IMR-90 (cell line): ENCODE measurements around the gene RCAN2. TPM values are rescaled to one million over a fixed set of nuclear protein-coding genes. Genes with fewer than 3 reads are reported as not detected.

Experiments
- ATAC-seq: fragments of 200-7000 bp; cut with Tn5 transposase; 2 replicates; pipeline ENCODE4 v1.9.1; 2020; ENCODE audit warnings: low read depth, mild to moderate bottlenecking, moderate library complexity
- BruUV-seq: library from RNA; stranded (reverse); fragments of 400-500 nt; replicated peaks from 2 replicates; lab custom pipeline; 2021; lab: Mats Ljungman, UMichigan
- CTCF ChIA-PET: fragments of 300-600 bp; formaldehyde crosslinking; extraction: SDS; loops from one replicate; lab custom pipeline; 2021; ENCODE audit warnings: antibody characterized with exemption; lab: Yijun Ruan, JAX
- POLR2A ChIA-PET: fragments of 300-600 bp; sonication (Branson Sonifier 250); formaldehyde crosslinking; loops from one replicate; lab custom pipeline; 2022; ENCODE audit warnings: antibody characterized with exemption; ENCODE audit not compliant: unreplicated experiment; lab: Charles Lee
- DNase-seq: peaks from one replicate; pipeline ENCODE4 v3.0.0; 2013
- H2AFZ ChIP-seq: replicated peaks from 2 replicates; pipeline ENCODE3; 2013; ENCODE audit warnings: low read length, mild to moderate bottlenecking; ENCODE audit not compliant: poor library complexity
- H2AK5ac ChIP-seq: 2 replicates; pipeline ENCODE4 v1.6.1; 2013; ENCODE audit warnings: low read depth, low read length, inconsistent platforms
- H2AK9ac ChIP-seq: replicated peaks from 2 replicates; pipeline ENCODE3; 2013; ENCODE audit warnings: mild to moderate bottlenecking, low read depth, low read length, moderate library complexity; ENCODE audit not compliant: poor library complexity
- H2BK120ac ChIP-seq: 2 replicates; pipeline ENCODE4 v1.6.1; 2013; ENCODE audit warnings: low read depth, low read length, inconsistent platforms
- H2BK15ac ChIP-seq: 3 replicates; pipeline ENCODE4 v1.6.1; 2013; ENCODE audit warnings: low read depth, low read length, inconsistent platforms
- H2BK20ac ChIP-seq: 2 replicates; pipeline ENCODE4 v1.6.1; 2013; ENCODE audit warnings: low read depth, mild to moderate bottlenecking, inconsistent platforms, low read length, moderate library complexity
- H2BK5ac ChIP-seq: 2 replicates; pipeline ENCODE4 v1.6.1; 2013; ENCODE audit warnings: mild to moderate bottlenecking, low read depth, low read length, inconsistent platforms; ENCODE audit not compliant: poor library complexity, severe bottlenecking
- H3K14ac ChIP-seq: replicated peaks from 2 replicates; pipeline ENCODE4 v1.6.1; 2013; ENCODE audit warnings: low read depth, low read length, inconsistent platforms
- H3K18ac ChIP-seq: 2 replicates; pipeline ENCODE4 v1.6.1; 2013; ENCODE audit warnings: low read depth, low read length, control low read depth
- H3K23ac ChIP-seq: 2 replicates; pipeline ENCODE4 v1.6.1; 2013; ENCODE audit warnings: low read depth, low read length, inconsistent platforms
- H3K27ac ChIP-seq: 2 replicates; pipeline ENCODE4 v1.5.1; 2013; ENCODE audit warnings: mild to moderate bottlenecking, control low read depth, low read length; ENCODE audit not compliant: insufficient read depth
- H3K27me3 ChIP-seq: 2 replicates; pipeline ENCODE4 v1.6.1; 2013; ENCODE audit warnings: low read length; ENCODE audit not compliant: control insufficient read depth, insufficient read depth
- H3K36me3 ChIP-seq: 2 replicates; pipeline ENCODE4 v1.6.1; 2013; ENCODE audit warnings: low read length, mixed read lengths; ENCODE audit not compliant: control insufficient read depth, insufficient read depth
- H3K4ac ChIP-seq: 2 replicates; pipeline ENCODE4 v1.6.1; 2013; ENCODE audit warnings: low read depth, low read length, inconsistent platforms
- H3K4me1 ChIP-seq: 2 replicates; pipeline ENCODE4 v1.6.1; 2013; ENCODE audit warnings: low read length, mixed read lengths; ENCODE audit not compliant: control insufficient read depth, insufficient read depth
- H3K4me2 ChIP-seq: 2 replicates; pipeline ENCODE4 v1.6.1; 2013; ENCODE audit warnings: low read depth, mild to moderate bottlenecking, control low read depth, low read length, moderate library complexity
- H3K4me3 ChIP-seq: 2 replicates; pipeline ENCODE4 v1.5.1; 2013; ENCODE audit warnings: low read depth, mild to moderate bottlenecking, control low read depth, low read length, moderate library complexity; ENCODE audit not compliant: insufficient read depth
- H3K56ac ChIP-seq: 2 replicates; pipeline ENCODE4 v1.6.1; 2013; ENCODE audit warnings: low read length, inconsistent platforms; ENCODE audit not compliant: insufficient read depth; ENCODE audit errors: extremely low read depth
- H3K79me1 ChIP-seq, 2 experiments: 2 replicates each; pipeline ENCODE4 v1.6.1; 2013; ENCODE audit warnings: low read length in 2 of 2, inconsistent platforms in 1 of 2, low read depth in 1 of 2
- H3K9ac ChIP-seq: 2 replicates; pipeline ENCODE4 v1.6.1; 2013; ENCODE audit warnings: low read depth, low read length, control low read depth
- H3K9me1 ChIP-seq: 2 replicates; pipeline ENCODE4 v1.6.1; 2013; ENCODE audit warnings: low read length, inconsistent platforms; ENCODE audit not compliant: insufficient read depth
- H3K9me3 ChIP-seq: 2 replicates; pipeline ENCODE4 v1.6.1; 2013; ENCODE audit warnings: low read length; ENCODE audit not compliant: control insufficient read depth, insufficient read depth
- H4K20me1 ChIP-seq: 2 replicates; pipeline ENCODE4 v1.6.1; 2013; ENCODE audit warnings: low read length, inconsistent platforms; ENCODE audit not compliant: insufficient read depth
- H4K5ac ChIP-seq: 2 replicates; pipeline ENCODE4 v1.6.1; 2013; ENCODE audit warnings: mild to moderate bottlenecking, low read depth, low read length, control low read depth
- H4K8ac ChIP-seq, 2 experiments: 2 replicates each; pipeline ENCODE4 v1.6.1; 2013; ENCODE audit warnings: low read depth in 2 of 2, low read length in 2 of 2, control low read depth in 1 of 2, inconsistent platforms in 1 of 2
- H4K91ac ChIP-seq: 2 replicates; pipeline ENCODE4 v1.6.1; 2013; ENCODE audit warnings: low read depth, low read length, inconsistent platforms; ENCODE audit not compliant: insufficient read depth
- BHLHE40 ChIP-seq: fragments of 150-350 bp; IDR thresholded peaks from 2 replicates; pipeline ENCODE4 v1.6.1; 2016; ENCODE audit warnings: mild to moderate bottlenecking, low read depth, low read length
- CEBPB ChIP-seq: IDR thresholded peaks from 2 replicates; pipeline ENCODE4 v1.6.1; 2012; ENCODE audit warnings: low read depth, low read length, improper control_type of control experiment
- CHD1 ChIP-seq: IDR thresholded peaks from 2 replicates; pipeline ENCODE4 v1.6.1; 2012; ENCODE audit warnings: low read depth, low read length, improper control_type of control experiment
- FOS ChIP-seq: fragments of 150-350 bp; IDR thresholded peaks from 2 replicates; pipeline ENCODE4 v1.6.1; 2016; ENCODE audit warnings: low read depth, low read length
- MAFK ChIP-seq: IDR thresholded peaks from 2 replicates; pipeline ENCODE4 v1.6.1; 2012; ENCODE audit warnings: low read depth, low read length, improper control_type of control experiment
- MAZ ChIP-seq: IDR thresholded peaks from 2 replicates; pipeline ENCODE4 v1.6.1; 2012; ENCODE audit warnings: low read depth, mild to moderate bottlenecking, low read length, improper control_type of control experiment, moderate library complexity, borderline replicate concordance
- MXI1 ChIP-seq: IDR thresholded peaks from 2 replicates; pipeline ENCODE4 v1.6.1; 2012; ENCODE audit warnings: low read depth, mild to moderate bottlenecking, low read length, moderate library complexity, borderline replicate concordance
- POLR2A ChIP-seq: IDR thresholded peaks from 2 replicates; pipeline ENCODE4 v1.6.1; 2012; ENCODE audit warnings: mild to moderate bottlenecking, low read depth, low read length
- RAD21 ChIP-seq: IDR thresholded peaks from 2 replicates; pipeline ENCODE4 v1.6.1; 2012; ENCODE audit warnings: low read length, improper control_type of control experiment
- RCOR1 ChIP-seq: IDR thresholded peaks from 2 replicates; pipeline ENCODE4 v1.6.1; 2012; ENCODE audit warnings: mild to moderate bottlenecking, low read length, improper control_type of control experiment; ENCODE audit not compliant: insufficient replicate concordance
- RFX5 ChIP-seq: IDR thresholded peaks from 2 replicates; pipeline ENCODE4 v1.8.0; 2012; ENCODE audit warnings: low read depth, mild to moderate bottlenecking, low read length, moderate library complexity
- SMC3 ChIP-seq: fragments of 150-350 bp; IDR thresholded peaks from 2 replicates; pipeline ENCODE4 v1.6.1; 2016; ENCODE audit warnings: low read depth, mild to moderate bottlenecking, antibody characterized with exemption, low read length, moderate library complexity
- WGBS, 2 experiments: methylation state at CpG; one replicate each; pipeline versions ENCODE4 v1.1.5 to v1.1.7; 2013; ENCODE audit warnings: missing lambda C conversion rate in 2 of 2; ENCODE audit not compliant: insufficient read length in 1 of 2; ENCODE audit errors: extremely low coverage in 2 of 2; 5-methylcytosine and 5-hydroxymethylcytosine counted together
- dilution Hi-C: fragments of 300-500 bp; cut with HindIII; formaldehyde crosslinking; loops from one replicate; pipeline ENCODE4 v1.14.3; 2018; ENCODE audit warnings: low sequenced_read_pairs; ENCODE audit not compliant: unreplicated experiment
- in situ Hi-C: fragments of 300-500 bp; cut with MboI; formaldehyde crosslinking; loops from 3 replicates; pipeline ENCODE4 v1.14.3; 2019; ENCODE audit warnings: low sequenced_read_pairs, inconsistent platforms, mixed read lengths
- intact Hi-C: fragments of 100-400 bp; cut with micrococcal nuclease; formaldehyde crosslinking; loops from 2 replicates; pipeline ENCODE4 v1.10.0; 2022
- polyA plus RNA-seq, 3 experiments: library from polyadenylated mRNA; depleted of rRNA; stranded (reverse); fragments of >200 nt; gene quantifications; 2 replicates each; pipeline ENCODE4 v1.2.3, GENCODE V29; 2012; ENCODE audit warnings: low replicate concordance in 1 of 3
- total RNA-seq: library from RNA; depleted of rRNA; stranded (reverse); fragments of >200 nt; gene quantifications from 2 replicates; pipeline ENCODE4 v1.2.3, GENCODE V29; 2012
- TF ChIP-seq, protein P1 (sequence below): fragments of 150-350 bp; IDR thresholded peaks from 2 replicates; pipeline ENCODE4 v1.6.1; 2017; ENCODE audit warnings: mild to moderate bottlenecking, antibody characterized with exemption, low read length, low read depth
- TF ChIP-seq, protein P2 (sequence below): conservative IDR thresholded peaks from 2 replicates; pipeline ENCODE4 v1.5.1; 2012; ENCODE audit warnings: mild to moderate bottlenecking, low read depth, low read length, improper control_type of control experiment
- TF ChIP-seq, protein P3 (sequence below): fragments of 150-350 bp; IDR thresholded peaks from 2 replicates; pipeline ENCODE4 v1.6.1; 2016; ENCODE audit warnings: low read depth, mild to moderate bottlenecking, low read length, moderate library complexity, borderline replicate concordance

Gene RCAN2
- total and polyA plus RNA-seq, 2 of the 4 experiments (the other 2 are of a cell fraction): 1.3 to 1.8 TPM

DNA sequence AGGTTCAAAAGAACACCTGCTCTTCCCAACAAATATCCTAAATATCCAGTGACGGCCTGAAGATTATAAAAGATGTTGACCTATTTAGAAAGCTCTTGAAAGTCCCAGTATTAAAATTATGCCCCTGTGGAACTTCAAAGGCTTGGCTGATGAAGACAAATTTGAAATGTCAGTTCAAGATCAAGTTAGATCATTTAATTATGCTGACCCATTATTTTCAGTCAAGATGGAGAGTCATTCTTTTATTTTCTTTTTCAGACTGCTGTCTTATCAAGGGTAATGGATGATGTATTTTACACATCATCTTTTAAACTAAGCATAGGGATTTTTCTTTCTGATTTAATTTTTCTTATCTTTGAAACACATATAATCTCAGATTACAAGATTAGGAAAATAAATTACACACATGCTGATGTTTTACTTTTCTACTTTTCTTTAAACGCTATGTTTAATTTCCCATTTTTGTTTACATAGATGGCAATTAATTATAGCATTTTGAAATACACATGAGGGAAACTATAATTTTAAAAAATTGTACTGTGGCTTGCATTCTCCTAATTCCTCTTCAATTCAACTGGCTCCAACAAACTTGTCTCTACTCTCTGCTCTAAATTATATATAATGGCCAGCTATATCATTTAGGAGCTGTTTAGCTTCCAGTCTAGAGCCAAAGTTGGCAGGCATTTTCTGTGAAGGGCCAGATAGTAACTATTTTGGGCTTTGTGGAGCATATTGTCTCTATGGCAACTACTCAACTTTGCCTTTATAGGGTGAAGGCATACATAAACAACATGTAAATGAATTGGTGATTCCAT is 123.7 kb downstream of the RCAN2 start:
- Histone ChIP-seq H3K27me3 (no peaks in the 10 kb centered on the region), H3K9ac (no peak overlapping the region), H3K79me1 (no peaks in the 10 kb centered on the region), H4K8ac (no peak overlapping the region), H3K4ac (no peak overlapping the region), H2BK20ac (no peak overlapping the region), H3K4me2 (no peak overlapping the region), H4K20me1 (no peaks in the 10 kb centered on the region), H2BK5ac (no peak overlapping the region), H3K4me3 (no peak overlapping the region), H3K23ac (no peak overlapping the region), H3K14ac (no peak overlapping the region), H2AK5ac (no peak overlapping the region), H3K9me1 (no peaks in the 10 kb centered on the region), H2AK9ac (no peak overlapping the region), H3K4me1 (no peaks in the 10 kb centered on the region), H3K56ac (no peak overlapping the region), H4K91ac (no peak overlapping the region), H2BK15ac (no peak overlapping the region), H4K5ac (no peak overlapping the region), H3K9me3 (no peaks in the 10 kb centered on the region), H3K27ac (no peak overlapping the region), H2AFZ (no peak overlapping the region), H3K36me3 (no peaks in the 10 kb centered on the region), H2BK120ac (no peak overlapping the region), H3K18ac (no peak overlapping the region)
- DNase-seq (no peak), ATAC-seq (no peak)
- WGBS, 2 experiments: no CpG with 5 or more reads among the region's 2 CpGs
- ChIA-PET CTCF (no interaction called here), POLR2A (no interaction called here)
- BruUV-seq: no TSS peak
- dilution Hi-C loops: no loop called here
- intact Hi-C loops: loop anchor here (1.0 kb wide), 1 partner anchor 33 kb away; no protein-coding TSS in a partner anchor
- in situ Hi-C loops: no loop called here
- no peak for TF ChIP-seq FOS
- TF ChIP-seq, protein P1, sequence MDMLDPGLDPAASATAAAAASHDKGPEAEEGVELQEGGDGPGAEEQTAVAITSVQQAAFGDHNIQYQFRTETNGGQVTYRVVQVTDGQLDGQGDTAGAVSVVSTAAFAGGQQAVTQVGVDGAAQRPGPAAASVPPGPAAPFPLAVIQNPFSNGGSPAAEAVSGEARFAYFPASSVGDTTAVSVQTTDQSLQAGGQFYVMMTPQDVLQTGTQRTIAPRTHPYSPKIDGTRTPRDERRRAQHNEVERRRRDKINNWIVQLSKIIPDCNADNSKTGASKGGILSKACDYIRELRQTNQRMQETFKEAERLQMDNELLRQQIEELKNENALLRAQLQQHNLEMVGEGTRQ: no peak
- no peak for TF ChIP-seq MXI1
- TF ChIP-seq CEBPB: no peak
- no peak for TF ChIP-seq RFX5
- TF ChIP-seq, protein P2, sequence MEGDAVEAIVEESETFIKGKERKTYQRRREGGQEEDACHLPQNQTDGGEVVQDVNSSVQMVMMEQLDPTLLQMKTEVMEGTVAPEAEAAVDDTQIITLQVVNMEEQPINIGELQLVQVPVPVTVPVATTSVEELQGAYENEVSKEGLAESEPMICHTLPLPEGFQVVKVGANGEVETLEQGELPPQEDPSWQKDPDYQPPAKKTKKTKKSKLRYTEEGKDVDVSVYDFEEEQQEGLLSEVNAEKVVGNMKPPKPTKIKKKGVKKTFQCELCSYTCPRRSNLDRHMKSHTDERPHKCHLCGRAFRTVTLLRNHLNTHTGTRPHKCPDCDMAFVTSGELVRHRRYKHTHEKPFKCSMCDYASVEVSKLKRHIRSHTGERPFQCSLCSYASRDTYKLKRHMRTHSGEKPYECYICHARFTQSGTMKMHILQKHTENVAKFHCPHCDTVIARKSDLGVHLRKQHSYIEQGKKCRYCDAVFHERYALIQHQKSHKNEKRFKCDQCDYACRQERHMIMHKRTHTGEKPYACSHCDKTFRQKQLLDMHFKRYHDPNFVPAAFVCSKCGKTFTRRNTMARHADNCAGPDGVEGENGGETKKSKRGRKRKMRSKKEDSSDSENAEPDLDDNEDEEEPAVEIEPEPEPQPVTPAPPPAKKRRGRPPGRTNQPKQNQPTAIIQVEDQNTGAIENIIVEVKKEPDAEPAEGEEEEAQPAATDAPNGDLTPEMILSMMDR: no peak
- no peak for TF ChIP-seq CHD1
- TF ChIP-seq BHLHE40: no peak
- no peak for TF ChIP-seq RCOR1
- no peak for TF ChIP-seq POLR2A
- TF ChIP-seq MAZ: no peak
- TF ChIP-seq, protein P3, sequence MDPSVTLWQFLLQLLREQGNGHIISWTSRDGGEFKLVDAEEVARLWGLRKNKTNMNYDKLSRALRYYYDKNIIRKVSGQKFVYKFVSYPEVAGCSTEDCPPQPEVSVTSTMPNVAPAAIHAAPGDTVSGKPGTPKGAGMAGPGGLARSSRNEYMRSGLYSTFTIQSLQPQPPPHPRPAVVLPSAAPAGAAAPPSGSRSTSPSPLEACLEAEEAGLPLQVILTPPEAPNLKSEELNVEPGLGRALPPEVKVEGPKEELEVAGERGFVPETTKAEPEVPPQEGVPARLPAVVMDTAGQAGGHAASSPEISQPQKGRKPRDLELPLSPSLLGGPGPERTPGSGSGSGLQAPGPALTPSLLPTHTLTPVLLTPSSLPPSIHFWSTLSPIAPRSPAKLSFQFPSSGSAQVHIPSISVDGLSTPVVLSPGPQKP: no peak
- no peak for TF ChIP-seq RAD21
- no peak for TF ChIP-seq MAFK
- TF ChIP-seq SMC3: no peak
